Measurements from ENCODE around the gene ZNF189.

ZNF189 gene

DNA sequence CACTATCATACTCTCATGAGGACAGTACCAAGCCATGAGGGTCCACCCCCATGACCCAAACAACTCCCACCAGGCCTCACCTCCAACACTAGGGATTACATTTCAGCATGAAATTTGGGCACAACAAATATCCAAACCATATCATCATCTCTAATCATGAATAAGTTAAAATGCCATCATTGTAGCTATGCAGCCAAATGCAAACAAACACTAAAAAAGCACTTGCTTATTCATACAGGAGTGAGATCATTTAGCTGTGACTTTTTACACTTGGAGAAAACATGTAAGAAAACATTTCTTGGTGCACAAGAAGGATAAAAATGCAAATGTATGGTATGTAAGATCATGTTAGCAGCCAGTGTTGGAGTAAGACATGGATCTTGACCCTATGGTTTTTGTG lies 38.0 kb upstream of the ZNF189 start:
- H3K9me3 ChIP-seq (ENCODE audit: insufficient read depth, low read length): no peaks in the 10 kb centered on the region
- no peaks in the 10 kb centered on the region for H3K4me1 ChIP-seq (ENCODE audit: low read length)
- H3K4me3 ChIP-seq (ENCODE audit: low read length): no peak overlapping the region
- H3K27ac ChIP-seq (ENCODE audit: low read length): no peak overlapping the region
- no peaks in the 10 kb centered on the region for H3K36me3 ChIP-seq (replicated peaks; ENCODE audit: low read depth, low read length)
- no peak for TF ChIP-seq EZH2phosphoT487 (IDR thresholded peaks at IDR 0.05; ENCODE audit: low read depth)
- TF ChIP-seq, protein P1, sequence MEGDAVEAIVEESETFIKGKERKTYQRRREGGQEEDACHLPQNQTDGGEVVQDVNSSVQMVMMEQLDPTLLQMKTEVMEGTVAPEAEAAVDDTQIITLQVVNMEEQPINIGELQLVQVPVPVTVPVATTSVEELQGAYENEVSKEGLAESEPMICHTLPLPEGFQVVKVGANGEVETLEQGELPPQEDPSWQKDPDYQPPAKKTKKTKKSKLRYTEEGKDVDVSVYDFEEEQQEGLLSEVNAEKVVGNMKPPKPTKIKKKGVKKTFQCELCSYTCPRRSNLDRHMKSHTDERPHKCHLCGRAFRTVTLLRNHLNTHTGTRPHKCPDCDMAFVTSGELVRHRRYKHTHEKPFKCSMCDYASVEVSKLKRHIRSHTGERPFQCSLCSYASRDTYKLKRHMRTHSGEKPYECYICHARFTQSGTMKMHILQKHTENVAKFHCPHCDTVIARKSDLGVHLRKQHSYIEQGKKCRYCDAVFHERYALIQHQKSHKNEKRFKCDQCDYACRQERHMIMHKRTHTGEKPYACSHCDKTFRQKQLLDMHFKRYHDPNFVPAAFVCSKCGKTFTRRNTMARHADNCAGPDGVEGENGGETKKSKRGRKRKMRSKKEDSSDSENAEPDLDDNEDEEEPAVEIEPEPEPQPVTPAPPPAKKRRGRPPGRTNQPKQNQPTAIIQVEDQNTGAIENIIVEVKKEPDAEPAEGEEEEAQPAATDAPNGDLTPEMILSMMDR (IDR thresholded peaks at IDR 0.05; ENCODE audit: low read depth, low read length): no peak
- no peak overlapping the region for H2AFZ ChIP-seq (ENCODE audit: low read depth, low read length)
- no peak overlapping the region for H3K4me2 ChIP-seq (ENCODE audit: low read length)
- H3K79me2 ChIP-seq (ENCODE audit: low read length): no peaks in the 10 kb centered on the region
- H3K27me3 ChIP-seq (ENCODE audit: low read depth, low read length): no peaks in the 10 kb centered on the region
- H4K20me1 ChIP-seq (ENCODE audit: insufficient read depth, low read length): no peaks in the 10 kb centered on the region
- H3K9ac ChIP-seq (ENCODE audit: low read length): no peak overlapping the region

DNA sequence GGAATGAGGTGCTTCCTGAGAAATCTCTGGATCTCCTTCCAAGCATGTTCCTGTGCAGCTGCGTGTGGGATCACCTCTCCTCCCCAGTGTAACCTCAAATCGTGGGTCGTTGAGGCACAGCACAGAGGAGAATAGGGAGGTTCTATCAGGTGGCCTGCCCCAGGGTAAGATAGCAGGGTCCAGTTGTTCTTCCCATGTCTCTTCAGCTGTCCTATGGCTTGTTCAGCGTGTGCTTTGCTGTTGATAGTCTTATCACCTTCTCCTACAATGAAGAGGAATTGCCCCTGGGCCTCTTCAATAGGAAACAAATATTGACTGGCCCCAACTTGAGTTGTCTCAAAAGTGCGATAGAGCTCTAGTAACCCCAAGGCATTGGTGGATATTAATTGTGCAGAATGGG lies 36.2 kb upstream of the ZNF189 start:
- Histone ChIP-seq H3K4me2 (ENCODE audit: low read length) (no peak overlapping the region), H3K4me3 (ENCODE audit: low read length) (no peak overlapping the region), H2AFZ (ENCODE audit: low read depth, low read length) (no peak overlapping the region), H3K4me1 (ENCODE audit: low read length) (no peaks in the 10 kb centered on the region), H3K79me2 (ENCODE audit: low read length) (no peaks in the 10 kb centered on the region), H4K20me1 (ENCODE audit: insufficient read depth, low read length) (no peaks in the 10 kb centered on the region), H3K27me3 (ENCODE audit: low read depth, low read length) (no peaks in the 10 kb centered on the region), H3K9ac (ENCODE audit: low read length) (no peak overlapping the region), H3K27ac (ENCODE audit: low read length) (no peak overlapping the region), H3K36me3 (replicated peaks; ENCODE audit: low read depth, low read length) (no peaks in the 10 kb centered on the region), H3K9me3 (ENCODE audit: insufficient read depth, low read length) (no peaks in the 10 kb centered on the region)
- TF ChIP-seq, protein P1 (IDR thresholded peaks at IDR 0.05; ENCODE audit: low read depth, low read length): no peak
- TF ChIP-seq EZH2phosphoT487 (IDR thresholded peaks at IDR 0.05; ENCODE audit: low read depth): no peak

DNA sequence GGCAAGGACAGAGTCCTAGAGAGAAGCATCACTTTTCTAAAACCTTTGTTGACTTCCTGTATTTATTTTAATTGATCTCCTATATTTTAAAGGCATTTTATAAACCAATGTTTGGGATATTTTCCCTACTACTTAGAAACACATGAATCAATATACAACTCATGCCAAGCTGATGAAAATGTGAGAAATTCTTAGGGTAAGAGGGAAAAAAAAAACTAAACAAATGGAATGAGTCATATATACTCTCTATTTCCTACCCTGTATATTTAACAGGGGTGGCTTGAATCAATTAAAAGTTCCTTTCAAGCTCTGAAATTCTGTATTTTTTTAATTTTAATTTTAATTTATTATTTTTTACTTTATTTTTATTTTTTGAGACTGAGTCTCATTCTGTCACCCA lies 33.5 kb upstream of the ZNF189 start:
- Histone ChIP-seq H3K4me2 (ENCODE audit: low read length) (no peak overlapping the region), H3K36me3 (replicated peaks; ENCODE audit: low read depth, low read length) (no peaks in the 10 kb centered on the region), H3K4me1 (ENCODE audit: low read length) (no peaks in the 10 kb centered on the region), H3K4me3 (ENCODE audit: low read length) (no peak overlapping the region), H2AFZ (ENCODE audit: low read depth, low read length) (no peak overlapping the region), H3K27me3 (ENCODE audit: low read depth, low read length) (no peaks in the 10 kb centered on the region), H3K9me3 (ENCODE audit: insufficient read depth, low read length) (no peaks in the 10 kb centered on the region), H4K20me1 (ENCODE audit: insufficient read depth, low read length) (no peaks in the 10 kb centered on the region), H3K27ac (ENCODE audit: low read length) (no peak overlapping the region), H3K79me2 (ENCODE audit: low read length) (no peaks in the 10 kb centered on the region), H3K9ac (ENCODE audit: low read length) (no peak overlapping the region)
- no peak for TF ChIP-seq EZH2phosphoT487 (IDR thresholded peaks at IDR 0.05; ENCODE audit: low read depth)
- TF ChIP-seq, protein P1 (IDR thresholded peaks at IDR 0.05; ENCODE audit: low read depth, low read length): no peak

DNA sequence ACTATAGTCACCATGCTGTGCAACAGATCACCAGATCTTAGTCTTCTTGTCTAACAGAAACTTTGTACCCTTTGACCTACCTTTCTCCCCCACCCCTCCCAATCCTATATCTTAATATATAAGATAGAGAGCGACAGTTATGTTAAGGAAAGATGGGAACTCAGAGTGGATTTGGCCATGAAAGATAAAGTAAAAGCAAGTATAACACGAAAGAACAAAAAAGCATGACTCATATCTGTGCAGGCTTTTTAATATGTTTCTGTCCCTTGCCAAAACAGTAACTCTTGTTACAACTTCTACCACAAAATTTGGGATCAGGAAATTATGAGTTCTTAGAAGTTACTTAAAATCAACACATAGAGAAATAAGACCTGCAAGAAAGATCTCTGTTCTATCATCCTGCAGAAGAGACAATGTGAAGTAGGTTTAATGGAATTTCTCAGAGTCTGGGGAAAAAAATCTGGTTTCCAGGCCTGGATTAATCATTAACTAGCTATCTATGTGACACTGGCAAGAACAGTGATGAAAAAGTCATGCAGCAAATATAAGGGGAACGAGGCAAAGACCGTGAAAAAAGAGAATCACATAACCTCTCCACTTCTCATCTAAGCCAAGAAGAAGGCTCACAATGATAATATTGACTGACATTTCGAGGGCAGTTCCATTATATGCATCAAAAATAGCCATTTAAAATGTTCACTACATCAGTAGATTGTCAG lies 32.5 kb upstream of the ZNF189 start:
- no peak overlapping the region for H2AFZ ChIP-seq (ENCODE audit: low read depth, low read length)
- H3K36me3 ChIP-seq (replicated peaks; ENCODE audit: low read depth, low read length): no peaks in the 10 kb centered on the region
- H4K20me1 ChIP-seq (ENCODE audit: insufficient read depth, low read length): no peaks in the 10 kb centered on the region
- no peaks in the 10 kb centered on the region for H3K9me3 ChIP-seq (ENCODE audit: insufficient read depth, low read length)
- no peak for TF ChIP-seq EZH2phosphoT487 (IDR thresholded peaks at IDR 0.05; ENCODE audit: low read depth)
- TF ChIP-seq, protein P1 (IDR thresholded peaks at IDR 0.05; ENCODE audit: low read depth, low read length): no peak
- H3K4me2 ChIP-seq (ENCODE audit: low read length): no peak overlapping the region
- no peaks in the 10 kb centered on the region for H3K79me2 ChIP-seq (ENCODE audit: low read length)
- no peak overlapping the region for H3K4me3 ChIP-seq (ENCODE audit: low read length)
- no peaks in the 10 kb centered on the region for H3K27me3 ChIP-seq (ENCODE audit: low read depth, low read length)
- H3K9ac ChIP-seq (ENCODE audit: low read length): no peak overlapping the region
- no peaks in the 10 kb centered on the region for H3K4me1 ChIP-seq (ENCODE audit: low read length)
- no peak overlapping the region for H3K27ac ChIP-seq (ENCODE audit: low read length)

Data from OCI-LY3 (cell line).